GM19099 (cell line): ENCODE measurements around the gene FAF1.

Experiments used
- POLR2A ChIP-seq: IDR thresholded peaks from 3 replicates; pipeline ENCODE4 v1.6.1; 2011; ENCODE audit warnings: low read depth; ENCODE audit not compliant: insufficient read length; ENCODE audit errors: extremely low read depth

Gene FAF1

GRCh38 chr1:50427818-50428779, 532.0 kb downstream of the FAF1 start:
- no peak for TF ChIP-seq POLR2A

GRCh38 chr1:50427086-50427817, 532.8 kb downstream of the FAF1 start:
- TF ChIP-seq POLR2A, result no peak

- no peak for TF ChIP-seq POLR2A
Observed at GRCh38 chr1:50426702-50427085, 533.4 kb downstream of the FAF1 start.

- no peak for TF ChIP-seq POLR2A
Observed at GRCh38 chr1:50426108-50426700, 533.9 kb downstream of the FAF1 start.

- TF ChIP-seq POLR2A, result no peak
Observed at GRCh38 chr1:50425376-50426107, 534.5 kb downstream of the FAF1 start.

- TF ChIP-seq POLR2A, result no peak
Observed at GRCh38 chr1:50424884-50425375, 535.1 kb downstream of the FAF1 start.

GRCh38 chr1:50424045-50424883, 535.8 kb downstream of the FAF1 start:
- no peak for TF ChIP-seq POLR2A

GRCh38 chr1:50423670-50424000, 536.4 kb downstream of the FAF1 start:
- no peak for TF ChIP-seq POLR2A

GRCh38 chr1:50422946-50423669, 537.0 kb downstream of the FAF1 start, which contains the start of gene DMRTA2:
DMRTA2 (minus strand) TSS chr1:50423443; CDS start chr1:50421536, 1,907 bp downstream.
- no peak for TF ChIP-seq POLR2A

- no peak for TF ChIP-seq POLR2A
Observed at GRCh38 chr1:50422675-50422945, 537.5 kb downstream of the FAF1 start.

GRCh38 chr1:50421768-50422674, 538.0 kb downstream of the FAF1 start:
- no peak for TF ChIP-seq POLR2A

- TF ChIP-seq POLR2A, result no peak
Observed at GRCh38 chr1:50421366-50421748, 538.7 kb downstream of the FAF1 start.
